Liver (tissue), 3 donors: Measurements from ENCODE around the gene GPR22.

Source experiments
- FOXA1 ChIP-seq: IDR thresholded peaks from 2 replicates; pipeline ENCODE4 v1.6.1; 2016; ENCODE audit warnings: antibody characterized with exemption
- HNF4A ChIP-seq, 2 donors: conservative IDR thresholded peaks; 2 replicates each; pipeline ENCODE4 v1.6.1; 2016; ENCODE audit warnings: antibody characterized with exemption in 2 of 2, mild to moderate bottlenecking in 2 of 2
- REST ChIP-seq: IDR thresholded peaks from 2 replicates; pipeline ENCODE4 v1.6.1; 2016; ENCODE audit warnings: antibody characterized with exemption, mild to moderate bottlenecking
- SP1 ChIP-seq: IDR thresholded peaks from 2 replicates; pipeline ENCODE4 v1.6.1; 2018; ENCODE audit warnings: antibody characterized with exemption, mild to moderate bottlenecking
- TF ChIP-seq, protein P1 (sequence below): fragments of 150-350 bp; IDR thresholded peaks from 2 replicates; pipeline ENCODE4 v1.5.1; 2017; ENCODE audit warnings: improper control_type of control experiment, low read depth, low read length; ENCODE audit not compliant: missing input control
- donor health status: healthy.
- donor health status: healthy.

DNA sequence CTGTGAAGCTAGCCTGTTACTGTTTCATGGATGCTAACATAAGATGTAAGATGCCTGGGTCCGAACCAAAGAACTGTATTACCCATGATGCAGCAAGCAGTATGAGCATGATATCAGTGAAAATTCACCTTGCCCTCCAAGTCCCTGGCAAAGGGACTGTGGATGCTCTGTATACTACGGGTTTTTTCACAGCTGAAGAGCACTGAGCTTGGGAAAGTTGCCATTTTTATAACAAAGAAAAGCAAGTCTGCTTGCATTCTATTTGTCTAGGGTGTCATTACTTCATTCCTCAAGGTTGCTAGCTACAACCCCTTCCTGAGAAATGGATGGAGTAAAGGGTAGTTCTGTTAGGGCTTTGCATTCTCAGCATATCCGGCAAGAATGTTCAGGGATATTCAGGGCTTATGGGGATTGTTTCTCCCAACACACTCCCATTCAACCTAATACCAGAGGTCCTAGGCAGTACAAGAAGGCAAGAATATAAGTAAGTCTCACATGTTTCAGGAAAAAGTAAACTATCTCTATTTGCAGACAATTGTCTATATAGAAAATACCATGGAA is 5.1 kb upstream of the GPR22 start:
- TF ChIP-seq, protein P1, sequence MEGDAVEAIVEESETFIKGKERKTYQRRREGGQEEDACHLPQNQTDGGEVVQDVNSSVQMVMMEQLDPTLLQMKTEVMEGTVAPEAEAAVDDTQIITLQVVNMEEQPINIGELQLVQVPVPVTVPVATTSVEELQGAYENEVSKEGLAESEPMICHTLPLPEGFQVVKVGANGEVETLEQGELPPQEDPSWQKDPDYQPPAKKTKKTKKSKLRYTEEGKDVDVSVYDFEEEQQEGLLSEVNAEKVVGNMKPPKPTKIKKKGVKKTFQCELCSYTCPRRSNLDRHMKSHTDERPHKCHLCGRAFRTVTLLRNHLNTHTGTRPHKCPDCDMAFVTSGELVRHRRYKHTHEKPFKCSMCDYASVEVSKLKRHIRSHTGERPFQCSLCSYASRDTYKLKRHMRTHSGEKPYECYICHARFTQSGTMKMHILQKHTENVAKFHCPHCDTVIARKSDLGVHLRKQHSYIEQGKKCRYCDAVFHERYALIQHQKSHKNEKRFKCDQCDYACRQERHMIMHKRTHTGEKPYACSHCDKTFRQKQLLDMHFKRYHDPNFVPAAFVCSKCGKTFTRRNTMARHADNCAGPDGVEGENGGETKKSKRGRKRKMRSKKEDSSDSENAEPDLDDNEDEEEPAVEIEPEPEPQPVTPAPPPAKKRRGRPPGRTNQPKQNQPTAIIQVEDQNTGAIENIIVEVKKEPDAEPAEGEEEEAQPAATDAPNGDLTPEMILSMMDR: no peak
- no peak for TF ChIP-seq REST
- no peak for TF ChIP-seq SP1
- TF ChIP-seq HNF4A (conservative IDR thresholded peaks at IDR 0.05): no peak
- TF ChIP-seq FOXA1: no peak
